A549 (cell line): ENCODE results near the gene MS4A8. TPM values are rescaled to one million over a fixed set of nuclear protein-coding genes. Genes with fewer than 3 reads are reported as not detected.

Experiments
- ATAC-seq, 2 experiments: fragments of 200-7000 bp in 1 of 2; fragments of >200 bp in 1 of 2; cut with Nextera tagmentation in 1 of 2; cut with Tn5 transposase in 1 of 2; 3 replicates each; pipeline versions ENCODE4 v1.8.0 to v1.9.1; 2018 to 2020; ENCODE audit warnings: mild to moderate bottlenecking in 1 of 2, moderate library complexity in 1 of 2
- CTCF ChIA-PET: fragments of 300-600 bp; sonication (Branson Sonifier 250); formaldehyde crosslinking; extraction: SDS; loops from one replicate; lab custom pipeline; 2021; ENCODE audit warnings: antibody characterized with exemption, inconsistent platforms; lab: Yijun Ruan, JAX
- POLR2A ChIA-PET: fragments of 350-600 bp; formaldehyde crosslinking; extraction: SDS; loops from one replicate; lab custom pipeline; 2021; ENCODE audit warnings: antibody characterized with exemption, inconsistent platforms; lab: Yijun Ruan, JAX
- DNase-seq, 2 experiments: peaks; one replicate each; pipeline versions ENCODE4 v3.0.0 to v3.0.0-alpha.2; 2011 to 2016; ENCODE audit warnings: low read depth in 1 of 2, low spot score in 1 of 2
- FAIRE-seq: peaks from 2 replicates; lab custom pipeline; 2011; peaks lifted over from hg19 to GRCh38; lab: Jason Lieb, UNC
- H3K27ac ChIP-seq, 2 experiments: fragments of >200 bp; sonication (Bioruptor Twin); formaldehyde crosslinking; 3 replicates each; pipeline ENCODE4 v1.5.1; 2016 to 2017
- H3K4me1 ChIP-seq: fragments of >200 bp; sonication (Bioruptor Twin); formaldehyde crosslinking; 3 replicates; pipeline ENCODE4 v1.6.1; 2016
- H3K4me2 ChIP-seq: fragments of >200 bp; sonication (Bioruptor Twin); formaldehyde crosslinking; 3 replicates; pipeline ENCODE4 v1.6.1; 2016
- H3K4me3 ChIP-seq: fragments of >200 bp; sonication (Bioruptor Twin); formaldehyde crosslinking; 3 replicates; pipeline ENCODE4 v1.5.1; 2016
- H3K9me3 ChIP-seq: fragments of >200 bp; sonication (Bioruptor Twin); formaldehyde crosslinking; 3 replicates; pipeline ENCODE4 v1.6.1; 2016
- CHD4 ChIP-seq: fragments of 200-600 bp; sonication (generic); IDR thresholded peaks from 2 replicates; pipeline ENCODE4 v1.6.1; 2016; ENCODE audit warnings: antibody characterized with exemption, mild to moderate bottlenecking, borderline replicate concordance
- ELK1 ChIP-seq: fragments of 150-350 bp; IDR thresholded peaks from 2 replicates; pipeline ENCODE4 v1.6.1; 2014; ENCODE audit warnings: low read depth, mild to moderate bottlenecking, low read length
- EP300 ChIP-seq, 2 experiments: fragments of >200 bp; sonication (Bioruptor Twin); formaldehyde crosslinking; IDR thresholded peaks; 2 replicates in 1 of 2; 3 replicates in 1 of 2; pipeline ENCODE4 v1.6.1; 2016 to 2017
- GATA3 ChIP-seq: IDR thresholded peaks from 2 replicates; pipeline ENCODE4 v1.6.1; 2012; ENCODE audit warnings: borderline replicate concordance
- JUNB ChIP-seq: fragments of >200 bp; sonication (Bioruptor Twin); formaldehyde crosslinking; IDR thresholded peaks from 2 replicates; pipeline ENCODE4 v1.6.1; 2016
- MAFK ChIP-seq: fragments of 450-650 bp; IDR thresholded peaks from 2 replicates; pipeline ENCODE4 v1.6.1; 2014; ENCODE audit not compliant: partially characterized antibody
- MAX ChIP-seq: IDR thresholded peaks from 2 replicates; pipeline ENCODE4 v1.6.1; 2012
- NFE2L2 ChIP-seq: fragments of 150-350 bp; conservative IDR thresholded peaks from 2 replicates; pipeline ENCODE4 v1.6.1; 2014; ENCODE audit warnings: low read length
- PHF8 ChIP-seq: fragments of 200-600 bp; sonication (generic); IDR thresholded peaks from 2 replicates; pipeline ENCODE4 v1.6.1; 2016; ENCODE audit warnings: low read depth, mild to moderate bottlenecking, antibody characterized with exemption, moderate library complexity, borderline replicate concordance
- RARB ChIP-seq: fragments of 250-450 bp; sonication (Bioruptor Pico); IDR thresholded peaks from 2 replicates; pipeline ENCODE4 v1.8.0; 2021; ENCODE audit warnings: mild to moderate bottlenecking, moderate library complexity
- RCOR1 ChIP-seq: fragments of 150-350 bp; IDR thresholded peaks from 2 replicates; pipeline ENCODE4 v1.6.1; 2014; ENCODE audit warnings: antibody characterized with exemption, low read length, low read depth
- REST ChIP-seq: fragments of 200-600 bp; sonication (generic); IDR thresholded peaks from 2 replicates; pipeline ENCODE4 v1.6.1; 2016; ENCODE audit warnings: antibody characterized with exemption, mild to moderate bottlenecking, moderate library complexity
- RFX5 ChIP-seq: fragments of 450-650 bp; IDR thresholded peaks from 2 replicates; pipeline ENCODE4 v1.7.1; 2014; ENCODE audit warnings: antibody characterized with exemption, mild to moderate bottlenecking, moderate library complexity
- SMC3 ChIP-seq: fragments of >200 bp; sonication (Bioruptor Twin); formaldehyde crosslinking; IDR thresholded peaks from 3 replicates; pipeline ENCODE4 v1.6.1; 2018; ENCODE audit warnings: inconsistent platforms
- TFCP2L1 ChIP-seq: fragments of 250-450 bp; sonication (Bioruptor Pico); IDR thresholded peaks from 2 replicates; pipeline ENCODE4 v1.5.0; 2021; ENCODE audit warnings: mild to moderate bottlenecking
- WGBS: methylation state at CpG from one replicate; pipeline ENCODE4 v1.1.6; 2017; ENCODE audit errors: missing lambda C conversion rate; 5-methylcytosine and 5-hydroxymethylcytosine counted together
- polyA plus RNA-seq, 4 experiments: library from polyadenylated mRNA; depleted of rRNA in 3 of 4; stranded (reverse); fragments of >200 nt; fragmentation: RNase III in 1 of 4; extraction: RNeasy Plus Mini Kit Qiagen cat#74134 plus additional on column Dnase treatment in 1 of 4; gene quantifications; 2 replicates in 3 of 4; 3 replicates in 1 of 4; pipeline ENCODE4 v1.2.3, GENCODE V29; 2011 to 2017
- TF ChIP-seq, protein P1 (sequence below): fragments of 450-650 bp; IDR thresholded peaks from 2 replicates; pipeline ENCODE4 v1.6.1; 2014; ENCODE audit warnings: antibody characterized with exemption
- TF ChIP-seq, protein P2 (sequence below): IDR thresholded peaks from 2 replicates; pipeline ENCODE4 v1.6.1; 2012

The MS4A8 gene
- polyA plus RNA-seq, 2 of the 4 experiments (the other 2 are of a cell fraction) = not detected

- Histone ChIP-seq H3K9me3 (no peaks in the 10 kb centered on the region), H3K4me1 (no peaks in the 10 kb centered on the region), H3K4me2 (no peak overlapping the region), H3K4me3 (no peak overlapping the region), H3K27ac (no peak overlapping the region)
- peak in 1 of 2 experiments; percentile 33 for DNase-seq
- FAIRE-seq = no peak
- 0 out of 6 replicates have a peak, but pooled peaks of 1 of the 2 experiments have one; percentile 32 for ATAC-seq
- TF ChIP-seq, protein P1, sequence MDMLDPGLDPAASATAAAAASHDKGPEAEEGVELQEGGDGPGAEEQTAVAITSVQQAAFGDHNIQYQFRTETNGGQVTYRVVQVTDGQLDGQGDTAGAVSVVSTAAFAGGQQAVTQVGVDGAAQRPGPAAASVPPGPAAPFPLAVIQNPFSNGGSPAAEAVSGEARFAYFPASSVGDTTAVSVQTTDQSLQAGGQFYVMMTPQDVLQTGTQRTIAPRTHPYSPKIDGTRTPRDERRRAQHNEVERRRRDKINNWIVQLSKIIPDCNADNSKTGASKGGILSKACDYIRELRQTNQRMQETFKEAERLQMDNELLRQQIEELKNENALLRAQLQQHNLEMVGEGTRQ = peak; percentile 73
- TF ChIP-seq RCOR1 (no peak), MAX (no peak)
- 24% methylated on average over 4 of the region's 4 CpGs for WGBS
- ChIA-PET POLR2A (no interaction called here), CTCF (interaction anchor here (3.2 kb wide), 1 partner anchor 10 kb away, joined by 22 read pairs; no protein-coding TSS in a partner anchor)
Observed at GRCh38 chr11:60753309-60753708, 53.9 kb downstream of the MS4A8 start.

DNA sequence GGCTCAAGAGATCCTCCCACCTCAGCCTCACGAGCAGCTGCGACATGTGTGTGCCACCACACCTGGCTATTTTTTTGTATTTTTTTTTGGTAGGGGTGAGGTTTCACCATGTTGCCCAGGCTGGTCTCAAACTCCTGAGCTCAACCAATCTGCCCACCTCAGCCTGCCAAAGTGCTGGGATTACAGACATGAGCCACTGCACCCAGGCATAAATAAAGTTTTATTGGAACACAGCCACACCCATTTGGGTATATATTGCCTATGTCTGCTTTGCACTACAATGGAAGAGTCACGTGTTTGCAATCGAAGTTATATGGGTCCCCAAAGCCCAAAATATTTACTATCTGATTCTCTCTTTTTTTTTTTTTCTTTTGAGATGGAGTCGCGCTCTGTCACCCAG, 55.5 kb downstream of the MS4A8 start:
- Histone ChIP-seq H3K4me3 (no peak overlapping the region), H3K4me1 (no peaks in the 10 kb centered on the region), H3K27ac (no peak overlapping the region), H3K9me3 (no peaks in the 10 kb centered on the region), H3K4me2 (no peak overlapping the region)
- TF ChIP-seq RFX5 (no peak), EP300 (IDR thresholded peaks at IDR 0.05) (no peak), PHF8 (no peak), MAX (no peak), RARB (no peak), ELK1 (no peak), TFCP2L1 (CRISPR knock-in tag) (no peak), MAFK (no peak), CHD4 (no peak), NFE2L2 (no peak), SMC3 (no peak), GATA3 (no peak), REST (no peak), JUNB (no peak)
- TF ChIP-seq, protein P2, sequence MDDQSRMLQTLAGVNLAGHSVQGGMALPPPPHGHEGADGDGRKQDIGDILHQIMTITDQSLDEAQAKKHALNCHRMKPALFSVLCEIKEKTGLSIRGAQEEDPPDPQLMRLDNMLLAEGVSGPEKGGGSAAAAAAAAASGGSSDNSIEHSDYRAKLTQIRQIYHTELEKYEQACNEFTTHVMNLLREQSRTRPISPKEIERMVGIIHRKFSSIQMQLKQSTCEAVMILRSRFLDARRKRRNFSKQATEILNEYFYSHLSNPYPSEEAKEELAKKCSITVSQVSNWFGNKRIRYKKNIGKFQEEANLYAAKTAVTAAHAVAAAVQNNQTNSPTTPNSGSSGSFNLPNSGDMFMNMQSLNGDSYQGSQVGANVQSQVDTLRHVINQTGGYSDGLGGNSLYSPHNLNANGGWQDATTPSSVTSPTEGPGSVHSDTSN = no peak
- CTCF ChIA-PET = interaction anchor here (1.4 to 3.2 kb wide), 4 partner anchors 8 to 76 kb away, joined by 3 to 22 read pairs (median 4); no protein-coding TSS in a partner anchor
- DNase-seq (no peak), ATAC-seq (no peak), FAIRE-seq (no peak)
- POLR2A ChIA-PET = no interaction called here
- WGBS = 52% methylated on average over 6 of the region's 6 CpGs
